HepG2 (cell line): Measurements from ENCODE around the gene SOX13. TPM values are rescaled to one million over a fixed set of nuclear protein-coding genes. Genes with fewer than 3 reads are reported as not detected.

Source experiments
- ATAC-seq: fragments of 200-7000 bp; cut with Tn5 transposase; 3 replicates; pipeline ENCODE4 v1.9.1; 2020; ENCODE audit warnings: mild to moderate bottlenecking, moderate library complexity
- BruUV-seq: library from RNA; stranded (reverse); fragments of 400-500 nt; replicated peaks from 2 replicates; lab custom pipeline; 2021; lab: Mats Ljungman, UMichigan
- CTCF ChIA-PET: fragments of 300-600 bp; formaldehyde crosslinking; extraction: SDS; loops from one replicate; lab custom pipeline; 2021; ENCODE audit warnings: low total read pairs, inconsistent platforms, low intra/inter-chr PET ratio; lab: Yijun Ruan, JAX
- POLR2A ChIA-PET: fragments of 350-600 bp; sonication (Branson Sonifier 250); formaldehyde crosslinking; loops from one replicate; lab custom pipeline; 2020; ENCODE audit warnings: antibody characterized with exemption, inconsistent platforms; lab: Yijun Ruan, JAX
- DNase-seq: peaks from one replicate; pipeline ENCODE4 v3.0.0-alpha.2; 2015; ENCODE audit warnings: low spot score
- FAIRE-seq: peaks from 3 replicates; lab custom pipeline; 2011; peaks lifted over from hg19 to GRCh38; lab: Jason Lieb, UNC
- H2AFZ ChIP-seq: one replicate; pipeline ENCODE4 v1.6.1; 2011; ENCODE audit warnings: low read length, inconsistent platforms
- H3K27ac ChIP-seq: fragments of 300-600 bp; 3 replicates; pipeline ENCODE4 v1.8.0; 2011; ENCODE audit warnings: mixed run types, mild to moderate bottlenecking, mixed read lengths, low read length, inconsistent platforms; ENCODE audit not compliant: insufficient read depth; ENCODE audit errors: extremely low read length
- H3K27me3 ChIP-seq, 2 experiments: fragments of 200-600 bp in 1 of 2; 2 replicates in 1 of 2; 3 replicates in 1 of 2; pipeline versions ENCODE4 v1.6.0 to v1.8.0; 2011; ENCODE audit warnings: low read length in 2 of 2, mild to moderate bottlenecking in 2 of 2, moderate library complexity in 2 of 2, inconsistent platforms in 1 of 2; ENCODE audit not compliant: insufficient read depth in 2 of 2, control insufficient read depth in 1 of 2
- H3K36me3 ChIP-seq, 2 experiments: fragments of 200-600 bp in 1 of 2; replicated peaks in 1 of 2; 2 replicates in 1 of 2; 3 replicates in 1 of 2; pipeline versions ENCODE4 v1.5.1 to v1.8.0; 2011; ENCODE audit warnings: low read length in 2 of 2, inconsistent platforms in 1 of 2; ENCODE audit not compliant: insufficient read depth in 2 of 2, control insufficient read depth in 1 of 2
- H3K4me1 ChIP-seq: 2 replicates; pipeline ENCODE4 v1.5.1; 2012; ENCODE audit warnings: low read length, inconsistent platforms; ENCODE audit not compliant: insufficient read depth
- H3K4me2 ChIP-seq: 2 replicates; pipeline ENCODE4 v1.6.0; 2011; ENCODE audit warnings: low read depth, low read length, inconsistent platforms
- H3K4me3 ChIP-seq, 3 experiments: fragments of 200-600 bp in 1 of 3; sonication (generic), shearing (Covaris generic) in 1 of 3; replicated peaks in 1 of 3; 2 replicates each; pipeline ENCODE4 v1.5.1; 2011 to 2016; ENCODE audit warnings: low read length in 3 of 3, inconsistent platforms in 2 of 3, low read depth in 2 of 3, mild to moderate bottlenecking in 2 of 3, control low read depth in 1 of 3, mixed read lengths in 1 of 3; ENCODE audit not compliant: insufficient read depth in 1 of 3
- H3K79me2 ChIP-seq: one replicate; pipeline ENCODE4 v1.6.1; 2011; ENCODE audit warnings: low read length, inconsistent platforms; ENCODE audit not compliant: insufficient read depth
- H3K9ac ChIP-seq: 2 replicates; pipeline ENCODE4 v1.6.0; 2011; ENCODE audit warnings: mild to moderate bottlenecking, low read depth, low read length, inconsistent platforms; ENCODE audit not compliant: insufficient read depth
- H3K9me3 ChIP-seq: 2 replicates; pipeline ENCODE4 v1.5.1; 2012; ENCODE audit warnings: mild to moderate bottlenecking, low read length
- H4K20me1 ChIP-seq: 2 replicates; pipeline ENCODE4 v1.6.0; 2011; ENCODE audit warnings: inconsistent platforms, mild to moderate bottlenecking, low read length, moderate library complexity; ENCODE audit not compliant: insufficient read depth
- ATAD3A ChIP-seq: sonication (generic); formaldehyde crosslinking; IDR thresholded peaks from 2 replicates; pipeline ENCODE4 v1.4.0; 2020; ENCODE audit warnings: missing genetic modification reagents
- DR1 ChIP-seq: sonication (generic); formaldehyde crosslinking; IDR thresholded peaks from 2 replicates; pipeline ENCODE4 v1.8.0; 2021; ENCODE audit warnings: mild to moderate bottlenecking, missing genetic modification reagents, inconsistent platforms
- KAT2B ChIP-seq: fragments of 150-350 bp; IDR thresholded peaks from 2 replicates; pipeline ENCODE4 v1.6.1; 2014; ENCODE audit warnings: low read depth, low read length, borderline replicate concordance
- ZFYVE20 ChIP-seq: sonication (generic); formaldehyde crosslinking; IDR thresholded peaks from 2 replicates; pipeline ENCODE4 v1.8.0; 2023; ENCODE audit warnings: low read depth, mild to moderate bottlenecking, moderate library complexity, missing genetic modification reagents, borderline replicate concordance
- ZKSCAN1 ChIP-seq: fragments of 150-350 bp; IDR thresholded peaks from 2 replicates; pipeline ENCODE4 v1.6.1; 2014; ENCODE audit warnings: low read length
- ZMAT3 ChIP-seq: sonication (generic); formaldehyde crosslinking; conservative IDR thresholded peaks from 2 replicates; pipeline ENCODE4 v1.7.0; 2021; ENCODE audit warnings: missing genetic modification reagents
- ZNF552 ChIP-seq: sonication (generic); formaldehyde crosslinking; IDR thresholded peaks from 2 replicates; pipeline ENCODE4 v1.9.0; 2022; ENCODE audit warnings: missing genetic modification reagents, mild to moderate bottlenecking, borderline replicate concordance
- ZNF792 ChIP-seq: IDR thresholded peaks from 2 replicates; pipeline ENCODE4 v1.6.1; 2016
- ZNF883 ChIP-seq: sonication (generic); formaldehyde crosslinking; IDR thresholded peaks from 2 replicates; pipeline ENCODE4 v1.5.1; 2020; ENCODE audit warnings: mild to moderate bottlenecking, missing genetic modification reagents; ENCODE audit errors: not compliant biosample characterization
- WGBS: methylation state at CpG from one replicate; pipeline ENCODE4 v1.1.6; 2017; ENCODE audit warnings: low lambda C conversion rate; 5-methylcytosine and 5-hydroxymethylcytosine counted together
- in situ Hi-C: cut with HindIII; loops from 2 replicates; pipeline ENCODE4 v1.10.0; 2017; ENCODE audit warnings: low pct_unique_long_range_greater_than_20kb; ENCODE audit not compliant: extremely low pct_ligation_motif_present
- intact Hi-C: fragments of 100-400 bp; cut with micrococcal nuclease; formaldehyde crosslinking; loops from one replicate; pipeline ENCODE4 v1.10.0; 2022; ENCODE audit not compliant: unreplicated experiment
- polyA plus RNA-seq, 8 experiments: library from polyadenylated mRNA; depleted of rRNA in 3 of 8; stranded (reverse) in 7 of 8; unstranded in 1 of 8; fragments of >200 nt; fragmentation: Illumina TruSeq in 4 of 8; extraction: Trizol in 4 of 8; gene quantifications; 2 replicates each; pipeline versions ENCODE4 v1.2.1 to v1.2.3, GENCODE V29; 2011 to 2016; ENCODE audit warnings: low read depth in 4 of 8, missing spikeins in 1 of 8, mixed read lengths in 1 of 8; ENCODE audit not compliant: insufficient read depth in 1 of 8
- total RNA-seq, 5 experiments: library from RNA; depleted of rRNA; stranded (reverse); fragments of >200 nt; fragmentation: Illumina TruSeq; extraction: Trizol; gene quantifications; 2 replicates each; pipeline ENCODE4 v1.2.3, GENCODE V29; 2016; ENCODE audit warnings: low read depth in 1 of 5
- TF ChIP-seq, protein P1 (sequence below): sonication (generic); formaldehyde crosslinking; IDR thresholded peaks from 2 replicates; pipeline ENCODE4 v1.4.0; 2020; ENCODE audit warnings: mild to moderate bottlenecking, missing genetic modification reagents
- TF ChIP-seq, protein P2 (sequence below): sonication (generic); formaldehyde crosslinking; IDR thresholded peaks from 2 replicates; pipeline ENCODE4 v1.9.0; 2021; ENCODE audit warnings: missing genetic modification reagents, mild to moderate bottlenecking, borderline replicate concordance
- TF ChIP-seq, protein P3 (sequence below): conservative IDR thresholded peaks from 2 replicates; pipeline ENCODE4 v1.6.1; 2018; ENCODE audit warnings: missing genetic modification reagents
- TF ChIP-seq, protein P4 (sequence below): sonication (generic); formaldehyde crosslinking; IDR thresholded peaks from 2 replicates; pipeline ENCODE4 v1.5.1; 2020; ENCODE audit warnings: mild to moderate bottlenecking, missing genetic modification reagents, borderline replicate concordance

SOX13 gene
- total and polyA plus RNA-seq, 2 of the 13 experiments (the other 11 are each of a cell fraction or from before 2014, with no cell fraction given) = 13.3 to 15.8 TPM

DNA sequence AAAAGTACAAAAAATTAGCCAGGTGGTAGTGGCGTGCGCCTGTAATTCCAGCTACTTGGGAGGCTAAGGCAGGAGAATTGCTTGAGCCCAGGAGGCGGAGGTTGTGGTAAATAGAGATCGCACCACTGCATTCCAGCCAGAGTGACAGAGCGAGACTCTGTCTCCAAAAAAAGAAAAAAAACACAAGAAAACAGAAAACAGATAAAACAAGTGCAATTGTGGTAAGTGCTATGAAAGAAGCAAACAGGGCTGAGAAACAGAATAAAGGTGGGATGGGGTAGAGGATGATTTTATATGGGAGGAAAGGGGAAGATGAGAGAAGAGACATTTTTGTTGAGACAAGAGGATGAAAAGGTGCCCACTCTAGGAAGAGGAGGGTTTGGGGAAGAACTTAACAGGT, 5.0 kb upstream of the SOX13 start:
- H3K27ac ChIP-seq = no peak overlapping the region
- DNase-seq = no peak
- POLR2A ChIA-PET = no interaction called here
- TF ChIP-seq ZNF792 (CRISPR knock-in tag) (no peak), ZKSCAN1 (no peak), ZNF883 (no peak), ZFYVE20 (CRISPR knock-in tag) (no peak), ZNF552 (CRISPR knock-in tag) (no peak), DR1 (CRISPR knock-in tag) (no peak), KAT2B (no peak), ZMAT3 (CRISPR knock-in tag) (no peak), ATAD3A (CRISPR knock-in tag) (no peak)
- TF ChIP-seq, protein P1, sequence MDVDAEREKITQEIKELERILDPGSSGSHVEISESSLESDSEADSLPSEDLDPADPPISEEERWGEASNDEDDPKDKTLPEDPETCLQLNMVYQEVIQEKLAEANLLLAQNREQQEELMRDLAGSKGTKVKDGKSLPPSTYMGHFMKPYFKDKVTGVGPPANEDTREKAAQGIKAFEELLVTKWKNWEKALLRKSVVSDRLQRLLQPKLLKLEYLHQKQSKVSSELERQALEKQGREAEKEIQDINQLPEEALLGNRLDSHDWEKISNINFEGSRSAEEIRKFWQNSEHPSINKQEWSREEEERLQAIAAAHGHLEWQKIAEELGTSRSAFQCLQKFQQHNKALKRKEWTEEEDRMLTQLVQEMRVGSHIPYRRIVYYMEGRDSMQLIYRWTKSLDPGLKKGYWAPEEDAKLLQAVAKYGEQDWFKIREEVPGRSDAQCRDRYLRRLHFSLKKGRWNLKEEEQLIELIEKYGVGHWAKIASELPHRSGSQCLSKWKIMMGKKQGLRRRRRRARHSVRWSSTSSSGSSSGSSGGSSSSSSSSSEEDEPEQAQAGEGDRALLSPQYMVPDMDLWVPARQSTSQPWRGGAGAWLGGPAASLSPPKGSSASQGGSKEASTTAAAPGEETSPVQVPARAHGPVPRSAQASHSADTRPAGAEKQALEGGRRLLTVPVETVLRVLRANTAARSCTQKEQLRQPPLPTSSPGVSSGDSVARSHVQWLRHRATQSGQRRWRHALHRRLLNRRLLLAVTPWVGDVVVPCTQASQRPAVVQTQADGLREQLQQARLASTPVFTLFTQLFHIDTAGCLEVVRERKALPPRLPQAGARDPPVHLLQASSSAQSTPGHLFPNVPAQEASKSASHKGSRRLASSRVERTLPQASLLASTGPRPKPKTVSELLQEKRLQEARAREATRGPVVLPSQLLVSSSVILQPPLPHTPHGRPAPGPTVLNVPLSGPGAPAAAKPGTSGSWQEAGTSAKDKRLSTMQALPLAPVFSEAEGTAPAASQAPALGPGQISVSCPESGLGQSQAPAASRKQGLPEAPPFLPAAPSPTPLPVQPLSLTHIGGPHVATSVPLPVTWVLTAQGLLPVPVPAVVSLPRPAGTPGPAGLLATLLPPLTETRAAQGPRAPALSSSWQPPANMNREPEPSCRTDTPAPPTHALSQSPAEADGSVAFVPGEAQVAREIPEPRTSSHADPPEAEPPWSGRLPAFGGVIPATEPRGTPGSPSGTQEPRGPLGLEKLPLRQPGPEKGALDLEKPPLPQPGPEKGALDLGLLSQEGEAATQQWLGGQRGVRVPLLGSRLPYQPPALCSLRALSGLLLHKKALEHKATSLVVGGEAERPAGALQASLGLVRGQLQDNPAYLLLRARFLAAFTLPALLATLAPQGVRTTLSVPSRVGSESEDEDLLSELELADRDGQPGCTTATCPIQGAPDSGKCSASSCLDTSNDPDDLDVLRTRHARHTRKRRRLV (CRISPR knock-in tag) = no peak
- TF ChIP-seq, protein P2, sequence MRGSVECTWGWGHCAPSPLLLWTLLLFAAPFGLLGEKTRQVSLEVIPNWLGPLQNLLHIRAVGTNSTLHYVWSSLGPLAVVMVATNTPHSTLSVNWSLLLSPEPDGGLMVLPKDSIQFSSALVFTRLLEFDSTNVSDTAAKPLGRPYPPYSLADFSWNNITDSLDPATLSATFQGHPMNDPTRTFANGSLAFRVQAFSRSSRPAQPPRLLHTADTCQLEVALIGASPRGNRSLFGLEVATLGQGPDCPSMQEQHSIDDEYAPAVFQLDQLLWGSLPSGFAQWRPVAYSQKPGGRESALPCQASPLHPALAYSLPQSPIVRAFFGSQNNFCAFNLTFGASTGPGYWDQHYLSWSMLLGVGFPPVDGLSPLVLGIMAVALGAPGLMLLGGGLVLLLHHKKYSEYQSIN (CRISPR knock-in tag) = no peak
- TF ChIP-seq, protein P3, sequence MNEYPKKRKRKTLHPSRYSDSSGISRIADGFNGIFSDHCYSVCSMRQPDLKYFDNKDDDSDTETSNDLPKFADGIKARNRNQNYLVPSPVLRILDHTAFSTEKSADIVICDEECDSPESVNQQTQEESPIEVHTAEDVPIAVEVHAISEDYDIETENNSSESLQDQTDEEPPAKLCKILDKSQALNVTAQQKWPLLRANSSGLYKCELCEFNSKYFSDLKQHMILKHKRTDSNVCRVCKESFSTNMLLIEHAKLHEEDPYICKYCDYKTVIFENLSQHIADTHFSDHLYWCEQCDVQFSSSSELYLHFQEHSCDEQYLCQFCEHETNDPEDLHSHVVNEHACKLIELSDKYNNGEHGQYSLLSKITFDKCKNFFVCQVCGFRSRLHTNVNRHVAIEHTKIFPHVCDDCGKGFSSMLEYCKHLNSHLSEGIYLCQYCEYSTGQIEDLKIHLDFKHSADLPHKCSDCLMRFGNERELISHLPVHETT = no peak
- TF ChIP-seq, protein P4, sequence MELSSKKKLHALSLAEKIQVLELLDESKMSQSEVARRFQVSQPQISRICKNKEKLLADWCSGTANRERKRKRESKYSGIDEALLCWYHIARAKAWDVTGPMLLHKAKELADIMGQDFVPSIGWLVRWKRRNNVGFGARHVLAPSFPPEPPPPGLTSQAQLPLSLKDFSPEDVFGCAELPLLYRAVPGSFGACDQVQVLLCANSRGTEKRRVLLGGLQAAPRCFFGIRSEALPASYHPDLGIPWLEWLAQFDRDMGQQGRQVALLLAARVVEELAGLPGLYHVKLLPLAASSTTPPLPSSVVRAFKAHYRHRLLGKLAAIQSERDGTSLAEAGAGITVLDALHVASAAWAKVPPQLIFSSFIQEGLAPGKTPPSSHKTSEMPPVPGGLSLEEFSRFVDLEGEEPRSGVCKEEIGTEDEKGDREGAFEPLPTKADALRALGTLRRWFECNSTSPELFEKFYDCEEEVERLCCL (CRISPR knock-in tag) = no peak
- no peak for FAIRE-seq
- no TSS peak for BruUV-seq
- intact Hi-C loops (no loop called here), in situ Hi-C loops (no loop called here)
- no peak overlapping the region for H3K4me2 ChIP-seq
- no peak overlapping the region for H3K9ac ChIP-seq
- H4K20me1 ChIP-seq = no peaks in the 10 kb centered on the region
- no peaks in the 10 kb centered on the region for H3K36me3 ChIP-seq
- H3K27me3 ChIP-seq = peaks cover 0 to 16% of the 10 kb centered on the region in 2 experiments; a peak in 2 of 5 replicates
- WGBS = 52% methylated on average over 5 of the region's 5 CpGs
- peaks cover 9% of the 10 kb centered on the region for H3K4me1 ChIP-seq
- CTCF ChIA-PET = no interaction called here
- no peaks in the 10 kb centered on the region for H3K9me3 ChIP-seq
- H2AFZ ChIP-seq = no peak overlapping the region
- no peak overlapping the region for H3K4me3 ChIP-seq
- H3K79me2 ChIP-seq = no peaks in the 10 kb centered on the region
- no peak for ATAC-seq
